Measurements from ENCODE around the gene SAP30L. TPM values are rescaled to one million over a fixed set of nuclear protein-coding genes. Genes with fewer than 3 reads are reported as not detected.

Gene SAP30L
- total RNA-seq, 4 donors from 2014 or later = 16.1 to 66.6 (median 36.2) TPM

DNA sequence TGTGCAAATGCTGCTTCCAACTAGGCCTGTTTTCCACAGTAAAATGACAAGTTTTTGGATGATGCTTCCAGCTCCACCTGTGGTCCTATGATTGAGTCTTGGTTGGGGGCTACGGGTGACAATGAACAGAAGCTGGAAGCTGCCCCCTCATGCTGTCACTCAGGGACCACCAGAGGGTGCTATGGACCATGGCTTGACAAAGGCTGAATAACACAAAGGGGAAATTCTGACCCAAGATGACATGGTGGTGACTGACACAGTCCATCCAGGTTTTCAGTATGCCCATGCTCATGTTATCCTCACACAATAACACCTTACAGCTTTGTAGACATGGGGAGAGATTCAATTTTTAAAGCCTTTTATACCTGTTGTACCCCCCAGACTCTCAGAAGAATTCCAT lies 23.9 kb upstream of the SAP30L start:
- no peak for TF ChIP-seq POLR2A (IDR thresholded peaks at IDR 0.05)
- no peak for DNase-seq (ENCODE audit: low spot score in 2 of 2)
- Histone ChIP-seq H3K27ac (no peak overlapping the region), H3K27me3 (no peaks in the 10 kb centered on the region), H3K4me3 (no peak overlapping the region), H3K36me3 (peaks cover 17% of the 10 kb centered on the region), H3K9me3 (no peaks in the 10 kb centered on the region), H3K4me1 (no peaks in the 10 kb centered on the region)
- 30% methylated on average over 1 of the region's 1 CpG for WGBS

DNA sequence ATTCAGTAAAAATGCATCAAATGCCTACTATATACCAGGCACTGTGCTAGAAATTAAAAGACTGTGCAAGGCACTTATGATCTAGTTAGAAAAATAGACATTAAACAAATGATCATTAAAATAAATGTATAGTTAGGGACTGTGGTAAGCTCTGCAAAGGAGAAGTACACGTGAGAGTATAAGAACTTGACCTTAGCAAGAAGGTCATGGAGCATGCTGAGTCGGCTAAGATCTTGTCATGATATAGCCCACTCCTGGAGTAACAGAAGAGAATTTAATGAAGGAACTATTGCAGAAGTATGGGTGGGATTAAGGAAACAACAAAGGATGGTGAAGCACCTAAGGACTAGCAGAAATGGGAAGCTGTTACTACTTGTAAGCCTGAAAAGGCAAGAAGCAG lies 23.5 kb upstream of the SAP30L start:
- 93% methylated on average over 2 of the region's 2 CpGs for WGBS
- DNase-seq (ENCODE audit: low spot score in 2 of 2) = no peak
- no peaks in the 10 kb centered on the region for H3K9me3 ChIP-seq
- no peak overlapping the region for H3K4me3 ChIP-seq
- no peak overlapping the region for H3K27ac ChIP-seq
- H3K27me3 ChIP-seq = no peaks in the 10 kb centered on the region
- TF ChIP-seq POLR2A (IDR thresholded peaks at IDR 0.05) (no peak), EP300 (IDR thresholded peaks at IDR 0.05) (no peak), POLR2AphosphoS5 (IDR thresholded peaks at IDR 0.05) (no peak)
- TF ChIP-seq, protein P1, sequence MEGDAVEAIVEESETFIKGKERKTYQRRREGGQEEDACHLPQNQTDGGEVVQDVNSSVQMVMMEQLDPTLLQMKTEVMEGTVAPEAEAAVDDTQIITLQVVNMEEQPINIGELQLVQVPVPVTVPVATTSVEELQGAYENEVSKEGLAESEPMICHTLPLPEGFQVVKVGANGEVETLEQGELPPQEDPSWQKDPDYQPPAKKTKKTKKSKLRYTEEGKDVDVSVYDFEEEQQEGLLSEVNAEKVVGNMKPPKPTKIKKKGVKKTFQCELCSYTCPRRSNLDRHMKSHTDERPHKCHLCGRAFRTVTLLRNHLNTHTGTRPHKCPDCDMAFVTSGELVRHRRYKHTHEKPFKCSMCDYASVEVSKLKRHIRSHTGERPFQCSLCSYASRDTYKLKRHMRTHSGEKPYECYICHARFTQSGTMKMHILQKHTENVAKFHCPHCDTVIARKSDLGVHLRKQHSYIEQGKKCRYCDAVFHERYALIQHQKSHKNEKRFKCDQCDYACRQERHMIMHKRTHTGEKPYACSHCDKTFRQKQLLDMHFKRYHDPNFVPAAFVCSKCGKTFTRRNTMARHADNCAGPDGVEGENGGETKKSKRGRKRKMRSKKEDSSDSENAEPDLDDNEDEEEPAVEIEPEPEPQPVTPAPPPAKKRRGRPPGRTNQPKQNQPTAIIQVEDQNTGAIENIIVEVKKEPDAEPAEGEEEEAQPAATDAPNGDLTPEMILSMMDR (IDR thresholded peaks at IDR 0.05) = no peak
- peaks cover 12% of the 10 kb centered on the region for H3K36me3 ChIP-seq
- H3K4me1 ChIP-seq = no peaks in the 10 kb centered on the region

DNA sequence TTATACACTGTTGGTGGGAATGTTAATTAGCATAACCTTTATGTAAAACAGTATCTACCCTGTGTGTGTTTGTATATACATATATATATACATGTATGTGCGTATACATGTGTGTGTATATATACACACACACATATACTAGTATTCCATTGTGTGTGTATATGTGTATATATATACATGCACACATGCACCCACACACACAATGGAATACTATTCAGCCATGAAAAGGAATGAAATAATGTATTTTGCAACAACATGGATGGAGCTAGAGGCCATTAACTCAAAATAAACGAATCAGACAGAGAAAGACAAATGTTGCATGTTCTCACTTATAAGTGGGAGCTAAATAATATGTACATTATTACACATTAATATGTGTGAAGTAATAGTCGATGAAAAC lies 17.6 kb upstream of the SAP30L start:
- H3K36me3 ChIP-seq = peaks cover 2% of the 10 kb centered on the region
- H3K4me1 ChIP-seq = no peaks in the 10 kb centered on the region
- no peaks in the 10 kb centered on the region for H3K27me3 ChIP-seq
- no peak overlapping the region for H3K27ac ChIP-seq
- no peak for DNase-seq (ENCODE audit: low spot score in 2 of 2)
- WGBS = 96% methylated on average over 3 of the region's 3 CpGs
- TF ChIP-seq POLR2AphosphoS5 (IDR thresholded peaks at IDR 0.05) (no peak), EP300 (IDR thresholded peaks at IDR 0.05) (no peak), POLR2A (IDR thresholded peaks at IDR 0.05) (no peak)
- TF ChIP-seq, protein P1 (IDR thresholded peaks at IDR 0.05) = no peak
- no peak overlapping the region for H3K4me3 ChIP-seq
- H3K9me3 ChIP-seq = no peaks in the 10 kb centered on the region

DNA sequence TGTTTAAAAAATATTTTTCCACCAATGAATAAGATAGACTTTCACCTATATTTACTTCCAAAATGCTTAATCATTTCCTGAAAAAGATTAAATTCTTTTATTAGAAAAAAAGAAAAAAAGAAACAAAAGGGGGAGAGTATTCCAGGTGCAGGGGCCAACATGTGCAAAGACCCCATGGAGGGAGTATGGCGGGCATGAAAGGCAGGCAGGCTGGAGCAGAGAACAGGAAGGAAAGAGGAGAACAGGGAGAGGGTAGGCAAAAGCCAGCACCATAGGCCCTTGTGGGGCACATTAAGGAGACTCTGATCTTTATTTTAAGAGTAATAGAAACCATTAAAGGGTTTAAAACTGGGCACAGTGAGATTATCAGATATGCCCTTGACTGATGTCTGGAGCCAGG lies 16.5 kb upstream of the SAP30L start:
- H3K27me3 ChIP-seq = no peaks in the 10 kb centered on the region
- H3K36me3 ChIP-seq = peaks cover 4% of the 10 kb centered on the region
- DNase-seq (ENCODE audit: low spot score in 2 of 2) = no peak
- H3K4me1 ChIP-seq = no peaks in the 10 kb centered on the region
- no peak overlapping the region for H3K4me3 ChIP-seq
- TF ChIP-seq POLR2AphosphoS5 (IDR thresholded peaks at IDR 0.05) = no peak
- TF ChIP-seq POLR2A (IDR thresholded peaks at IDR 0.05) = no peak
- TF ChIP-seq EP300 (IDR thresholded peaks at IDR 0.05) = no peak
- TF ChIP-seq, protein P1 (IDR thresholded peaks at IDR 0.05) = no peak
- H3K27ac ChIP-seq = no peak overlapping the region
- no peaks in the 10 kb centered on the region for H3K9me3 ChIP-seq
- WGBS = 96% methylated on average over 1 of the region's 1 CpG

DNA sequence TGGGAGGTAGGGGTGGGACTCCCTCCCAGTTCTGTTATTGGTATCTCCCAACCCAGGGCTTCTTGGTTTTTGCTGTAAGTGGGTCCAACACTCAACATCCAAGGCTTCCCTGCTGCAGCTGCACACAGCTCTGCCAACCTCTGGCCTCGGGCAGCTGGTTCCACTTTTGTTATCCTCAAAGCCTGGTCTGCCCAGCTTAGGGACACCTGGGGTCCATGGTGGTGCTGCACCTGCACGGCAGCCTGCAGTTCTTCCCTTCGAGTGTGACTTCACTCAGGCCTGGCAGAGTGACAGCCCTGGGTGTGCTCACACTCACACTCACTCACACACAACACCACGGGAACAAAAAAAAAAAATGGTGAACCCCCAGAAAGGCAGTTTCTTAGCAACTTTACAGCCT lies 15.3 kb upstream of the SAP30L start:
- H3K27me3 ChIP-seq = no peaks in the 10 kb centered on the region
- peaks cover 15% of the 10 kb centered on the region for H3K36me3 ChIP-seq
- H3K4me3 ChIP-seq = no peak overlapping the region
- no peaks in the 10 kb centered on the region for H3K4me1 ChIP-seq
- no peaks in the 10 kb centered on the region for H3K9me3 ChIP-seq
- WGBS = 59% methylated on average over 4 of the region's 4 CpGs
- TF ChIP-seq POLR2AphosphoS5 (IDR thresholded peaks at IDR 0.05) (no peak), POLR2A (IDR thresholded peaks at IDR 0.05) (no peak), EP300 (IDR thresholded peaks at IDR 0.05) (no peak)
- TF ChIP-seq, protein P1 (IDR thresholded peaks at IDR 0.05) = no peak
- H3K27ac ChIP-seq = no peak overlapping the region
- DNase-seq (ENCODE audit: low spot score in 2 of 2) = no peak

DNA sequence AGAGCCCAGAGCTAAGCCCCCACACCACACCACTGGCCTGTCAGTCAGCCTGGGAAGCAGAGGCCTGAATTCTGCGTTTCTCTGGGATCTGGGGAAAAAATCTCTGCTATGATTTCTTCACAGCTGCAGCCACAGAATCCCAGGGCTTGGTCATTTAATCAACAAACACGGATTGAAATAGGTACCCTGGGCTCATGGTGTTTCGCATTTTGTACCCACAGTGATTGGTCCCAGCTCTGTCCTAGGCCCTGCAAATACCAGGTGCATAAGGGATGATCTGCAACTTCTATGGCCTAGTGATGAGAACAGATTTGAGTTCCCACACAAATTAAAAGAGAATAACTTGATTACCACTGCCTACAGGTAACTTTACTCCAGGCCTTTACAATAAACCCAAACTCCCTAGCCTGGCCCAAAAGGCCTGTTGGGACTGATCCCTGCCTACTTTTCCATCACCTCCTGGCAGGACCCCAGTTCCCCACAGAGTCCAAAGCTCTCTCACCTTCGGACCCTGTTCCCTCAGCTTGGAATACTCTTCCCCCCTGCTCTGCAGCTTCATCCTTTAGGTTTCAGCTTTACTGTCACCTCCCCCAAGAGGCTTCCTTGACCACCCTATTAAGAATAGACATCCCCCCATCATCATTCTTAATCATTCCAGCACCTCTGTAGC lies 14.7 kb upstream of the SAP30L start:
- 83% methylated on average over 3 of the region's 4 CpGs for WGBS
- H3K4me3 ChIP-seq = no peak overlapping the region
- TF ChIP-seq EP300 (IDR thresholded peaks at IDR 0.05) (no peak), POLR2AphosphoS5 (IDR thresholded peaks at IDR 0.05) (no peak)
- no peaks in the 10 kb centered on the region for H3K27me3 ChIP-seq
- no peaks in the 10 kb centered on the region for H3K9me3 ChIP-seq
- no peak for DNase-seq (ENCODE audit: low spot score in 2 of 2)
- H3K36me3 ChIP-seq = peaks cover 19% of the 10 kb centered on the region
- no peaks in the 10 kb centered on the region for H3K4me1 ChIP-seq
- no peak overlapping the region for H3K27ac ChIP-seq
